HEK293 (cell line): ENCODE measurements around the gene YIPF6.
A peak's percentile ranks its signal among the peaks of the same experiment; 100 is the strongest.

ENCODE experiments used
- CTCF ChIA-PET: fragments of 350-600 bp; formaldehyde crosslinking; extraction: SDS; loops from one replicate; lab custom pipeline; 2021; ENCODE audit warnings: antibody characterized with exemption; lab: Yijun Ruan, JAX
- POLR2A ChIA-PET: fragments of 300-600 bp; formaldehyde crosslinking; extraction: SDS; loops from one replicate; lab custom pipeline; 2020; ENCODE audit warnings: antibody characterized with exemption, inconsistent platforms; lab: Yijun Ruan, JAX
- H3K27ac ChIP-seq: fragments of 200-500 bp; sonication (Bioruptor generic); 2 replicates; pipeline ENCODE4 v1.5.1; 2014; ENCODE audit warnings: low read depth, low read length, control low read depth, inconsistent platforms; ENCODE audit errors: extremely low read depth
- H3K36me3 ChIP-seq, 2 experiments: fragments of 200-500 bp in 1 of 2; sonication (Bioruptor generic) in 1 of 2; 1 replicate in 1 of 2; 2 replicates in 1 of 2; pipeline ENCODE4 v1.5.1; 2014 to 2017; ENCODE audit warnings: inconsistent platforms in 2 of 2, low read length in 2 of 2; ENCODE audit not compliant: control insufficient read depth in 2 of 2, insufficient read depth in 1 of 2
- H3K4me1 ChIP-seq: fragments of 200-500 bp; sonication (Bioruptor generic); 2 replicates; pipeline ENCODE4 v1.5.1; 2014; ENCODE audit warnings: mild to moderate bottlenecking, low read length, inconsistent platforms; ENCODE audit not compliant: control insufficient read depth, insufficient read depth
- H3K4me3 ChIP-seq: 2 replicates; pipeline ENCODE4 v1.5.1; 2011; ENCODE audit warnings: low read depth, mild to moderate bottlenecking, control low read depth, low read length, moderate library complexity
- H3K9me3 ChIP-seq: fragments of 200-500 bp; sonication (Bioruptor generic); 2 replicates; pipeline ENCODE4 v1.5.1; 2014; ENCODE audit warnings: low read depth, low read length, inconsistent platforms; ENCODE audit not compliant: control insufficient read depth, insufficient read depth
- RBAK ChIP-seq: fragments of 450-650 bp; formaldehyde crosslinking; IDR thresholded peaks from 2 replicates; pipeline ENCODE4 v1.5.1; 2016; ENCODE audit warnings: missing biosample characterization, missing genetic modification characterization
- SCRT2 ChIP-seq: fragments of 450-650 bp; formaldehyde crosslinking; IDR thresholded peaks from 2 replicates; pipeline ENCODE4 v1.5.1; 2016; ENCODE audit warnings: missing biosample characterization, missing genetic modification characterization
- SP3 ChIP-seq: fragments of 450-650 bp; formaldehyde crosslinking; IDR thresholded peaks from 2 replicates; pipeline ENCODE4 v1.5.1; 2016; ENCODE audit warnings: missing biosample characterization, missing genetic modification characterization
- ZBTB1 ChIP-seq: fragments of 450-650 bp; formaldehyde crosslinking; IDR thresholded peaks from 2 replicates; pipeline ENCODE4 v1.5.1; 2016; ENCODE audit warnings: missing biosample characterization, missing genetic modification characterization
- ZFP41 ChIP-seq: fragments of 450-650 bp; formaldehyde crosslinking; IDR thresholded peaks from 2 replicates; pipeline ENCODE4 v1.5.1; 2016; ENCODE audit warnings: missing biosample characterization, missing genetic modification characterization, borderline replicate concordance
- ZNF112 ChIP-seq: fragments of 450-650 bp; formaldehyde crosslinking; IDR thresholded peaks from 2 replicates; pipeline ENCODE4 v1.5.0; 2017; ENCODE audit warnings: missing biosample characterization, missing genetic modification characterization
- ZNF140 ChIP-seq: fragments of 450-650 bp; formaldehyde crosslinking; IDR thresholded peaks from 2 replicates; pipeline ENCODE4 v1.5.1; 2016; ENCODE audit warnings: missing biosample characterization, missing genetic modification characterization
- ZNF221 ChIP-seq: fragments of 450-650 bp; formaldehyde crosslinking; IDR thresholded peaks from 2 replicates; pipeline ENCODE4 v1.5.1; 2017; ENCODE audit warnings: missing biosample characterization, missing genetic modification characterization, borderline replicate concordance
- ZNF266 ChIP-seq: fragments of 450-650 bp; formaldehyde crosslinking; IDR thresholded peaks from 2 replicates; pipeline ENCODE4 v1.5.1; 2016; ENCODE audit warnings: missing biosample characterization, missing genetic modification characterization, low read depth
- ZNF324 ChIP-seq: fragments of 450-650 bp; formaldehyde crosslinking; IDR thresholded peaks from 2 replicates; pipeline ENCODE4 v1.5.1; 2016; ENCODE audit warnings: missing biosample characterization, missing genetic modification characterization
- ZNF404 ChIP-seq: fragments of 450-650 bp; formaldehyde crosslinking; IDR thresholded peaks from 2 replicates; pipeline ENCODE4 v1.5.1; 2017; ENCODE audit warnings: missing biosample characterization, missing genetic modification characterization
- ZNF548 ChIP-seq: fragments of 450-650 bp; formaldehyde crosslinking; IDR thresholded peaks from 2 replicates; pipeline ENCODE4 v1.5.1; 2016; ENCODE audit warnings: missing biosample characterization, missing genetic modification characterization
- ZNF654 ChIP-seq: fragments of 450-650 bp; formaldehyde crosslinking; IDR thresholded peaks from 2 replicates; pipeline ENCODE4 v1.5.1; 2016; ENCODE audit warnings: low read depth, missing biosample characterization, missing genetic modification characterization
- ZNF660 ChIP-seq: fragments of 450-650 bp; IDR thresholded peaks from 2 replicates; pipeline ENCODE4 v1.5.1; 2018; ENCODE audit warnings: missing biosample characterization, mild to moderate bottlenecking, missing genetic modification characterization
- ZNF707 ChIP-seq: fragments of 450-650 bp; formaldehyde crosslinking; IDR thresholded peaks from 2 replicates; pipeline ENCODE4 v1.5.1; 2016; ENCODE audit warnings: missing biosample characterization, missing genetic modification characterization
- ZNF830 ChIP-seq: fragments of 450-650 bp; IDR thresholded peaks from 2 replicates; pipeline ENCODE4 v1.5.0; 2018; ENCODE audit warnings: missing biosample characterization, missing genetic modification characterization, low read depth, mild to moderate bottlenecking, moderate library complexity
- TF ChIP-seq, protein P1 (sequence below): fragments of 450-650 bp; formaldehyde crosslinking; IDR thresholded peaks from 2 replicates; pipeline ENCODE4 v1.5.1; 2016; ENCODE audit warnings: missing biosample characterization, missing genetic modification characterization
- TF ChIP-seq, protein P2 (sequence below): fragments of 450-650 bp; formaldehyde crosslinking; IDR thresholded peaks from 2 replicates; pipeline ENCODE4 v1.5.1; 2016; ENCODE audit warnings: missing biosample characterization, missing genetic modification characterization

Gene YIPF6

DNA sequence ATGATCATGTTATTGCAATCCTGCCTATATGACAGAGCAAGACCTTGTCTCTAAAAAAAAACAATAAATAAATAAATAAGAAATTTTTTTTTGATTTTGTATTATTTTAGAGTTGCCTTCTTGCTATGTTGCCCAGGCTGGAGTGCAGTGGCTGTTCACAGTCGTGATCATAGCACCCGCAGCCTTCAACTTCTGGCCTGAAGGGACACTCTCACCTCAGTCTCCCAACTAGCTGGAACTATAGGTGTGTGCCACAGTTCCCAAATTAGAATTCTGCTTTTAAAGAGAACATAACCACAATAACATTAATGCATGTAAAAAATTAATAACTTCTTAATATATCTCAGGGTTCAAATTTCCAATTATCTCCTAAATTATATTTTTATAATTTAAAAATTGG, 7.8 kb downstream of the YIPF6 start (continued):
- no peak for TF ChIP-seq ZNF266 (tag by site-specific recombination)
- TF ChIP-seq, protein P1, sequence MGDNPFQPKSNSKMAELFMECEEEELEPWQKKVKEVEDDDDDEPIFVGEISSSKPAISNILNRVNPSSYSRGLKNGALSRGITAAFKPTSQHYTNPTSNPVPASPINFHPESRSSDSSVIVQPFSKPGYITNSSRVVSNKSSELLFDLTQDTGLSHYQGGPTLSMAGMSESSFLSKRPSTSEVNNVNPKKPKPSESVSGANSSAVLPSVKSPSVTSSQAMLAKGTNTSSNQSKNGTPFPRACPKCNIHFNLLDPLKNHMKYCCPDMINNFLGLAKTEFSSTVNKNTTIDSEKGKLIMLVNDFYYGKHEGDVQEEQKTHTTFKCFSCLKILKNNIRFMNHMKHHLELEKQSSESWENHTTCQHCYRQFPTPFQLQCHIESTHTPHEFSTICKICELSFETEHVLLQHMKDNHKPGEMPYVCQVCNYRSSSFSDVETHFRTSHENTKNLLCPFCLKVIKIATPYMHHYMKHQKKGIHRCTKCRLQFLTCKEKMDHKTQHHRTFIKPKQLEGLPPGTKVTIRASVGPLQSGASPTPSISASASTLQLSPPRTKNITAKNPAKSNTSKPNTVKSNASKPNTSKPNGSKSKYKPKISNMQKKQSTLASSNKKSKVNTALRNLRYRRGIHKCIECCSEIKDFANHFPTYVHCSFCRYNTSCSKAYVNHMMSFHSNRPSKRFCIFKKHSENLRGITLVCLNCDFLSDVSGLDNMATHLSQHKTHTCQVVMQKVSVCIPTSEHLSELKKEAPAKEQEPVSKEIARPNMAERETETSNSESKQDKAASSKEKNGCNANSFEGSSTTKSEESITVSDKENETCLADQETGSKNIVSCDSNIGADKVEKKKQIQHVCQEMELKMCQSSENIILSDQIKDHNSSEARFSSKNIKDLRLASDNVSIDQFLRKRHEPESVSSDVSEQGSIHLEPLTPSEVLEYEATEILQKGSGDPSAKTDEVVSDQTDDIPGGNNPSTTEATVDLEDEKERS (tag by site-specific recombination): no peak
- no peak for TF ChIP-seq RBAK (tag by site-specific recombination)
- no peak for TF ChIP-seq ZNF112
- TF ChIP-seq SCRT2: no peak
- no peak for TF ChIP-seq ZNF140 (tag by site-specific recombination)
- no peak for TF ChIP-seq ZNF548
- TF ChIP-seq, all 188 proteins: peak for 0

DNA sequence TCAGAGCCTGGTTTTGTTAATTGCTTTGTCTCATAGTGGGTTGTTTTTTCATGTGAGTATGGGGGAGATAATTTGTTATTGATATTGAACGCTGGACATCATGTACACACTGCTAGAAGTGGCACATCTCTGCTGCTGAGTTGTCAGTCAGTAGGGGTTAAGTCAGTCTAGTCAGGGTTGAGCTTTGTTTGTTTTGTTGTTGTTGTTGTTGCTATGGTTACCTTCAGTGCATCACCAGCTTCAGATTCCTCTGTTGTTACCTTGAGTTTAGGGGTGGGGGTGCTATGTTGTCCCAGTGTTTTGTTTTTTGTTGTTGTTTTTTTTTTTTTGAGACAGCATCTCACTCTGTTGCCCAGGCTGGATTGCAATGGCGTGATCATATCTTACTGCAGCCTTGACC, 9.9 kb downstream of the YIPF6 start:
- H3K27ac ChIP-seq: no peak overlapping the region
- TF ChIP-seq ZBTB1 (tag by site-specific recombination) (no peak), ZNF707 (tag by site-specific recombination) (no peak), ZNF221 (no peak), ZNF404 (tag by site-specific recombination) (no peak), ZFP41 (tag by site-specific recombination) (no peak)
- no peaks in the 10 kb centered on the region for H3K4me1 ChIP-seq
- H3K4me3 ChIP-seq: no peak overlapping the region
- no peaks in the 10 kb centered on the region for H3K9me3 ChIP-seq
- peaks cover 20 to 24% of the 10 kb centered on the region in 2 experiments for H3K36me3 ChIP-seq
- ChIA-PET CTCF (interaction anchor here (0.7 to 1.2 kb wide), 4 partner anchors 18 to 325 kb away, joined by 4 to 9 read pairs (median 4); no protein-coding TSS in a partner anchor), POLR2A (no interaction called here)

DNA sequence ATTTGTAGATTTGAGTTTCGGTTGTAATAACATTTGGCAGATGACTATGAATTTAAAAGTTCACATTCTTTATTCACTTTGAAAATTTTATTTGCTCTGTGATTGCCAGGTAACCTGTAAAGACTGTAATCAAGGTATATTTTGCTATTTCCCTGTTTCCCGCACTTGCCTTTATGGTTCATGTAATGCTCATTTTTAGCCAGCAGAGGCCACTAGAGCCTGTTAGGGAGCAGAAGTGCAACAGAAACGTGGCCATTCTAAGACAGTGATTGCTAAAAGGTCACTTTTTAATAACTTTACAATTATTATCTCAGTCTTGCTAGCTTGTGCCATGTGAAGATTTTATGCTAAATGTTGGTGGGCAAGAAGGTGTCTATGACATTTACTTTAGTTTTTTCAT, 12.4 kb downstream of the YIPF6 start:
- Histone ChIP-seq H3K4me3 (no peak overlapping the region), H3K36me3 (peaks cover 36 to 46% of the 10 kb centered on the region in 2 experiments), H3K9me3 (no peaks in the 10 kb centered on the region), H3K27ac (no peak overlapping the region), H3K4me1 (no peaks in the 10 kb centered on the region)
- ChIA-PET CTCF (interaction anchor here (0.6 to 3.5 kb wide), 13 partner anchors 21 to 876 kb away, joined by 3 to 27 read pairs (median 3); no protein-coding TSS in a partner anchor), POLR2A (no interaction called here)
- no peak for TF ChIP-seq ZNF830 (tag by site-specific recombination)
- 0 out of 2 replicates have a peak, but pooled peaks have one; percentile 69 for TF ChIP-seq ZNF660
- TF ChIP-seq, protein P2, sequence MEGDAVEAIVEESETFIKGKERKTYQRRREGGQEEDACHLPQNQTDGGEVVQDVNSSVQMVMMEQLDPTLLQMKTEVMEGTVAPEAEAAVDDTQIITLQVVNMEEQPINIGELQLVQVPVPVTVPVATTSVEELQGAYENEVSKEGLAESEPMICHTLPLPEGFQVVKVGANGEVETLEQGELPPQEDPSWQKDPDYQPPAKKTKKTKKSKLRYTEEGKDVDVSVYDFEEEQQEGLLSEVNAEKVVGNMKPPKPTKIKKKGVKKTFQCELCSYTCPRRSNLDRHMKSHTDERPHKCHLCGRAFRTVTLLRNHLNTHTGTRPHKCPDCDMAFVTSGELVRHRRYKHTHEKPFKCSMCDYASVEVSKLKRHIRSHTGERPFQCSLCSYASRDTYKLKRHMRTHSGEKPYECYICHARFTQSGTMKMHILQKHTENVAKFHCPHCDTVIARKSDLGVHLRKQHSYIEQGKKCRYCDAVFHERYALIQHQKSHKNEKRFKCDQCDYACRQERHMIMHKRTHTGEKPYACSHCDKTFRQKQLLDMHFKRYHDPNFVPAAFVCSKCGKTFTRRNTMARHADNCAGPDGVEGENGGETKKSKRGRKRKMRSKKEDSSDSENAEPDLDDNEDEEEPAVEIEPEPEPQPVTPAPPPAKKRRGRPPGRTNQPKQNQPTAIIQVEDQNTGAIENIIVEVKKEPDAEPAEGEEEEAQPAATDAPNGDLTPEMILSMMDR (tag by site-specific recombination): peak; percentile 56
- no peak for TF ChIP-seq ZNF324 (tag by site-specific recombination)
- no peak for TF ChIP-seq SP3 (tag by site-specific recombination)
- peak; percentile 74 for TF ChIP-seq ZNF654
